CD4-positive, alpha-beta T cell (primary cell): ENCODE results near the gene APEH. TPM values are rescaled to one million over a fixed set of nuclear protein-coding genes. Genes with fewer than 3 reads are reported as not detected.

Experiments used
- ATAC-seq: fragments of 200-7000 bp; cut with Tn5 transposase; one replicate; pipeline ENCODE4 v1.10.0; 2022; ENCODE audit warnings: mild to moderate bottlenecking; ENCODE audit not compliant: poor library complexity
- CTCF ChIA-PET: fragments of 350-600 bp; sonication (Branson Sonifier 250); formaldehyde crosslinking; loops from one replicate; lab custom pipeline; 2021; ENCODE audit warnings: antibody characterized with exemption, inconsistent platforms; lab: Charles Lee
- POLR2A ChIA-PET: fragments of 350-600 bp; sonication (Branson Sonifier 250); formaldehyde crosslinking; loops from one replicate; lab custom pipeline; 2021; ENCODE audit warnings: antibody characterized with exemption, inconsistent platforms; lab: Charles Lee
- DNase-seq, 14 experiments: peaks; one replicate each; pipeline ENCODE4 v3.0.0-alpha.2; 2013 to 2020; ENCODE audit warnings: mixed read lengths in 2 of 14
- H3K27ac ChIP-seq, 2 donors: one replicate each; pipeline versions ENCODE4 v1.5.1 to v1.7.0; 2013; ENCODE audit warnings: low read length in 2 of 2, low read depth in 1 of 2, mild to moderate bottlenecking in 1 of 2
- H3K27me3 ChIP-seq, 2 experiments: 1 replicate in 1 of 2; 2 replicates in 1 of 2; pipeline versions ENCODE4 v1.6.1 to v1.7.0; 2013; ENCODE audit warnings: low read length in 2 of 2, control low read depth in 1 of 2, mild to moderate bottlenecking in 1 of 2, moderate library complexity in 1 of 2; ENCODE audit not compliant: insufficient read depth in 2 of 2, control insufficient read depth in 1 of 2
- H3K36me3 ChIP-seq: one replicate; pipeline ENCODE4 v1.6.1; 2013; ENCODE audit warnings: low read length, control low read depth; ENCODE audit not compliant: insufficient read depth
- H3K4me1 ChIP-seq: one replicate; pipeline ENCODE4 v1.6.1; 2013; ENCODE audit warnings: low read length, control low read depth; ENCODE audit not compliant: insufficient read depth
- H3K4me3 ChIP-seq: one replicate; pipeline ENCODE4 v1.5.1; 2013; ENCODE audit warnings: mild to moderate bottlenecking, low read length, moderate library complexity
- H3K9me3 ChIP-seq, 2 experiments: 1 replicate in 1 of 2; 2 replicates in 1 of 2; pipeline versions ENCODE4 v1.6.1 to v1.7.0; 2013; ENCODE audit warnings: low read length in 2 of 2, mild to moderate bottlenecking in 2 of 2, control low read depth in 1 of 2, moderate library complexity in 1 of 2; ENCODE audit not compliant: control insufficient read depth in 1 of 2, insufficient read depth in 1 of 2
- H3K27ac Mint-ChIP-seq: one replicate; pipeline ENCODE4 v1.8.0; 2020; ENCODE audit warnings: mixed read lengths
- H3K27me3 Mint-ChIP-seq: one replicate; pipeline ENCODE4 v1.8.0; 2021; ENCODE audit warnings: mixed read lengths
- H3K36me3 Mint-ChIP-seq: one replicate; pipeline ENCODE4 v1.8.0; 2021; ENCODE audit warnings: low read depth, mixed read lengths
- H3K4me1 Mint-ChIP-seq: one replicate; pipeline ENCODE4 v1.8.0; 2021; ENCODE audit warnings: low read depth, mixed read lengths
- H3K4me3 Mint-ChIP-seq: one replicate; pipeline ENCODE4 v1.8.0; 2020; ENCODE audit warnings: mild to moderate bottlenecking, mixed read lengths
- H3K9me3 Mint-ChIP-seq: one replicate; pipeline ENCODE4 v1.8.0; 2020; ENCODE audit warnings: mixed read lengths
- intact Hi-C, 2 experiments: fragments of 100-400 bp; cut with DNase I in 1 of 2; cut with micrococcal nuclease in 1 of 2; formaldehyde crosslinking; loops; one replicate each; pipeline versions ENCODE4 v1.15.1 to v1.9.0; 2023 to 2025; cut with DNase I, micrococcal nuclease
- total RNA-seq, 174 experiments: library from RNA in 2 of 174; stranded (reverse) in 2 of 174; gene quantifications; one replicate each; pipeline ENCODE4 v1.2.3 and lab custom pipeline; 2021 to 2026
- TF ChIP-seq, protein P1 (sequence below): fragments of 200-600 bp; IDR thresholded peaks from one replicate; pipeline ENCODE4 v1.8.0; 2022; ENCODE audit warnings: antibody characterized with exemption, mild to moderate bottlenecking

Gene APEH
- total RNA-seq, 2 experiments from 2014 or later, result 44.3 to 45.5 TPM

DNA sequence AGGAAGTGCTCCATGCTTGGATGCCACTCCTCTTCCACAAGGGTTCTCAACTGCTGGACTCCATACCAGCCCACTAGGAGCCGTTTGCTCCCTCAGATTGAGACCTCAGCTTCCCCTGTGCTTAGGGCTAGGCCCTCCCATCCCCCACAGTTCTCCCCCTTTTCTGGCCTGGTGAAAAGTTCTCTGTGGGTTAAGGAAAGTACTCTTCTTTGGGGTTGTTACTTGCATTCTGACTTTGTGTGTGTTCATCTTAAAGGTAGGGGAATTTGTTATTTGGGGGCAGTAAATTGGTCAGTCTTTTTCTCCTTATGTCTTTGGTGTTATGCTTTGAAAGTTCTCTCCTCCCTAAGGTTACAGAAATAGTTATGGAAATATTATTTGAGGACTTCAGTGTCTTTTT is 24.0 kb upstream of the APEH start:
- ATAC-seq, result no peak
- POLR2A ChIA-PET, result no interaction called here
- H3K27ac Mint-ChIP-seq, result no peak overlapping the region

DNA sequence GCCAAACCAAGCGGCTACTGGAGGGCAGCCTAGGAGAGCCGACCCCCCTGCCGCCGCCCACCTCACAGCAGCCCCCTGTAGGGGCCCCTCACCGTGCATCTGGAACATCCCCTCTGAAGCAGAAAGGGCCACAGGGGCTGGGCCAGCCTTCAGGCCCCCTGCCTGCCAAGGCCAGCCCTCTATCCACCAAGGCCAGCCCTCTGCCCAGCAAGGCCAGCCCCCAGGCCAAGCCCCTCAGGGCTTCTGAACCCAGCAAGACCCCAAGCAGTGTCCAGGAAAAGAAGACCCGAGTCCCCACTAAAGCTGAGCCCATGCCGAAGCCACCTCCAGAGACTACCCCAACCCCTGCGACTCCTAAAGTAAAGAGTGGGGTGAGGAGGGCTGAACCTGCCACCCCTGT is 23.5 kb upstream of the APEH start:
- ATAC-seq, result no peak

More for the DNA sequence above, 24.0 kb upstream of the APEH start:
- H3K4me3 Mint-ChIP-seq, result no peak overlapping the region
- no peak overlapping the region for H3K27ac ChIP-seq
- TF ChIP-seq, protein P1, sequence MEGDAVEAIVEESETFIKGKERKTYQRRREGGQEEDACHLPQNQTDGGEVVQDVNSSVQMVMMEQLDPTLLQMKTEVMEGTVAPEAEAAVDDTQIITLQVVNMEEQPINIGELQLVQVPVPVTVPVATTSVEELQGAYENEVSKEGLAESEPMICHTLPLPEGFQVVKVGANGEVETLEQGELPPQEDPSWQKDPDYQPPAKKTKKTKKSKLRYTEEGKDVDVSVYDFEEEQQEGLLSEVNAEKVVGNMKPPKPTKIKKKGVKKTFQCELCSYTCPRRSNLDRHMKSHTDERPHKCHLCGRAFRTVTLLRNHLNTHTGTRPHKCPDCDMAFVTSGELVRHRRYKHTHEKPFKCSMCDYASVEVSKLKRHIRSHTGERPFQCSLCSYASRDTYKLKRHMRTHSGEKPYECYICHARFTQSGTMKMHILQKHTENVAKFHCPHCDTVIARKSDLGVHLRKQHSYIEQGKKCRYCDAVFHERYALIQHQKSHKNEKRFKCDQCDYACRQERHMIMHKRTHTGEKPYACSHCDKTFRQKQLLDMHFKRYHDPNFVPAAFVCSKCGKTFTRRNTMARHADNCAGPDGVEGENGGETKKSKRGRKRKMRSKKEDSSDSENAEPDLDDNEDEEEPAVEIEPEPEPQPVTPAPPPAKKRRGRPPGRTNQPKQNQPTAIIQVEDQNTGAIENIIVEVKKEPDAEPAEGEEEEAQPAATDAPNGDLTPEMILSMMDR, result no peak
- H3K9me3 Mint-ChIP-seq, result no peaks in the 10 kb centered on the region
- no peaks in the 10 kb centered on the region for H3K36me3 ChIP-seq
- no peak for DNase-seq
- H3K9me3 ChIP-seq, result no peaks in the 10 kb centered on the region
- no peaks in the 10 kb centered on the region for H3K27me3 Mint-ChIP-seq
- H3K27me3 ChIP-seq, result no peaks in the 10 kb centered on the region
- no peak overlapping the region for H3K4me3 ChIP-seq
- H3K4me1 ChIP-seq, result no peaks in the 10 kb centered on the region
- intact Hi-C loops, result no loop called here
- H3K4me1 Mint-ChIP-seq, result no peaks in the 10 kb centered on the region
- CTCF ChIA-PET, result no interaction called here
- no peaks in the 10 kb centered on the region for H3K36me3 Mint-ChIP-seq

DNA sequence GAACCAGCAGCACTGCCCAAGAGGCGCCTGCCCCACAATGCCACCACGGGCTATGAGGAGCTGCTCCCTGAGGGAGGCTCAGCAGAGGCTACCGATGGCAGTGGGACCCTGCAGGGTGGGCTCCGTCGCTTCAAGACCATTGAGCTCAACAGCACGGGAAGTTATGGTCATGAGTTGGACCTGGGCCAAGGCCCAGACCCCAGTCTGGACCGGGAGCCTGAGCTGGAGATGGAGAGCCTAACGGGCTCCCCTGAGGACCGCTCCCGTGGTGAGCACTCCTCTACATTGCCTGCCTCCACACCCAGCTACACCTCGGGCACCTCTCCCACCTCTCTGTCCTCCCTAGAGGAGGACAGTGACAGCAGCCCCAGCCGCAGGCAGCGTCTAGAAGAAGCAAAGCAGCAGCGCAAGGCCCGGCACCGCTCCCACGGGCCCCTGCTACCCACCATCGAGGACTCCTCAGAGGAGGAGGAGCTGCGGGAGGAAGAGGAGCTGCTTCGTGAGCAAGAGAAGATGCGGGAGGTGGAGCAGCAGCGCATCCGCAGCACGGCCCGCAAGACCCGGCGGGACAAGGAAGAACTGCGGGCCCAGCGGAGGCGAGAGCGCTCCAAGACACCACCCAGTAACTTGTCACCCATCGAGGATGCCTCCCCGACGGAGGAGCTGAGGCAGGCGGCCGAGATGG is 21.8 kb upstream of the APEH start:
- DNase-seq, result no peak
- Histone ChIP-seq H3K27ac (no peak overlapping the region), H3K4me1 (no peaks in the 10 kb centered on the region), H3K9me3 (no peaks in the 10 kb centered on the region), H3K27me3 (peaks cover 0 to 7% of the 10 kb centered on the region in 2 experiments), H3K4me3 (no peak overlapping the region), H3K36me3 (no peaks in the 10 kb centered on the region)
- no peak overlapping the region for H3K27ac Mint-ChIP-seq
- no peaks in the 10 kb centered on the region for H3K9me3 Mint-ChIP-seq
- H3K27me3 Mint-ChIP-seq, result no peaks in the 10 kb centered on the region
- no peak overlapping the region for H3K4me3 Mint-ChIP-seq
- no peak for ATAC-seq
- intact Hi-C loops, result no loop called here
- ChIA-PET POLR2A (no interaction called here), CTCF (no interaction called here)
- TF ChIP-seq, protein P1, result no peak
- no peaks in the 10 kb centered on the region for H3K4me1 Mint-ChIP-seq
- H3K36me3 Mint-ChIP-seq, result no peaks in the 10 kb centered on the region

More for the DNA sequence above, 23.5 kb upstream of the APEH start:
- H3K27ac ChIP-seq, result no peak overlapping the region
- ChIA-PET POLR2A (no interaction called here), CTCF (no interaction called here)
- H3K36me3 ChIP-seq, result no peaks in the 10 kb centered on the region
- no peak overlapping the region for H3K4me3 ChIP-seq
- Mint-ChIP-seq H3K27ac (no peak overlapping the region), H3K4me1 (no peaks in the 10 kb centered on the region), H3K4me3 (no peak overlapping the region), H3K27me3 (no peaks in the 10 kb centered on the region), H3K36me3 (no peaks in the 10 kb centered on the region), H3K9me3 (no peaks in the 10 kb centered on the region)
- intact Hi-C loops, result no loop called here
- DNase-seq, result no peak
- H3K27me3 ChIP-seq, result no peaks in the 10 kb centered on the region
- TF ChIP-seq, protein P1, result no peak
- H3K9me3 ChIP-seq, result no peaks in the 10 kb centered on the region
- H3K4me1 ChIP-seq, result no peaks in the 10 kb centered on the region
